ENCODE results near the gene GID8. TPM values are rescaled to one million over a fixed set of nuclear protein-coding genes. Genes with fewer than 3 reads are reported as not detected.

Gene GID8
- total and polyA plus RNA-seq, 2 of the 13 experiments (the other 11 are each of a cell fraction or from before 2014, with no cell fraction given): 39.6 to 59.8 TPM

DNA sequence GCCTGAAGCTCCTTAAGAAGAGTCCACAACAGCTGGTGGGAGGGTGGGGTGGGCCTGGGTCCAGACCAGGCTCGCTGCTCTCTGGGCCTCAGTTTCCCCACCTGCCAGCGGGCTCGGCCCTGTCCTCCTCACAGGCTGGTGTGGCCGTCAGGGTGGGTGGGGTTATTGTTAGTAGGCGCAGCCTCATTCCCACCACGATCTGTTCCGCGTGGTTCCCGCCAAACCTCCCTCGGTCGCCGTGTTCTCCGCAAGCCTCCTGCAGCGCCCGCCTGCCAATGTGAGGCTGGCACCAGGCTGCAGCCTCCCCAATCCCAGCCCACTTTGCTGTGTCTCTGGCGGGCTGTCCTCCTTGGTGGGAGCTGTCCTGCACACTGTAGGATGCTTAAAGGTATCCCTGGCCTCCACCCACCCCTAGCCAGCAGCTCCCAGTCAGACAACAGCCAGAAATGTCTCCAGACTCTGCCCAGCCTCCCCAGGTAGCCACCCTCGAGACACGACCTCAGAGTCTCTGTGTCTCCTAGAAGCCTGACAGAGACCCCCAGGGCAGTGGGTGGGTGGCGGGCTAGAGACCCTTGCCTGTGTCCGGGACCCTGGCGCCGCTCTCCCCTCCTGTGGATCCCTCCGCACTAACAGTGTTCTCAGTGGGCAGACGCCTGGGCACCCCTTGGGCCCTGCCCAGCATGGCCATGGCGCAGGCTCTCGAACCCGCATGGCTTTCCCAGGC, 29.8 kb downstream of the GID8 start (continued):
- peak; percentile 36 for TF ChIP-seq ZNF687 (CRISPR knock-in tag; IDR thresholded peaks at IDR 0.05)
- TF ChIP-seq HNRNPLL (IDR thresholded peaks at IDR 0.05; ENCODE audit: low read depth, low read length, poor library complexity, severe bottlenecking): peak; percentile 19
- peak; percentile 40; the same call in 1 of the 2 replicates for TF ChIP-seq PAF1 (CRISPR knock-in tag; IDR thresholded peaks at IDR 0.05)
- TF ChIP-seq HES4 (CRISPR knock-in tag; IDR thresholded peaks at IDR 0.05; ENCODE audit: borderline replicate concordance): no peak
- peak; percentile 83 for TF ChIP-seq RBM22 (optimal IDR thresholded peaks at IDR 0.05; ENCODE audit: low read length)

DNA sequence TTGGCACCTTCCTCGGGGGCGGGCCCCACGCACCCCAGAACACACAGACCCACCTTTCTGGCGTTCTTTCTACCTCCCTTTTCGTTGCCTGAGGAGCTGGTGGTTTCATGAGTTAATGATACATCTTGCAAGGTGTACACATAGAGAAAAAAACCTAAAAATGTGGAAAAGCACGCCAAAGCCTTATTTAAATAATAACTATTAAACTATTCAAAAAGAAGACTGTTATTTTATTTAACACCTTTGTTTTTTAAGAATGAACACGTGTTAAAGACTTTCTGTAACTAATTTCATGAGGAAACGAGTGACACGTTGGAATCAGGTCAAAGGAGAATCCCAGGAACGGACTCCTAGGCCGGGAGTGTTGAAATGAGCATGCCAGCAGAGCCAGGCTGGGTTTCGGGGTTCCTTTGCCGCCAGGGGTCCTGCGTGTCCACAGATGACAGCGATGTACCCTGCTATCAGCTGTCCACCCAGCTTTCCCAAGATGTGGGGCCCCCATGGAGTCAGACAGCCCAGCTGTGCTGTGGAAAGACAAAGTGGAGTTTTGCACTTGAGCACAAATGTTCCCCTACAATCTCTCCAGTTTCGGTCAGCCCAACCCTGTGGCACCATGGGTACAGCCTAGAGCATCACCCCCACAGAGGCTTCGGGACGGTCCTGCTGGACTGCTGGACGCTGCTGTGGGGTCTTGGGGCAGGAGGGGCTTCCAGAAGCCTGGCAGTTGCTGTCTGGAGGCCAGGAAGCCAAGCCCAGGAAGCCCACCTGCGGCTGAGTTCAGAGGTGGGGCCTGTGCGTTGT, 30.6 kb downstream of the GID8 start:
- no peaks in the 10 kb centered on the region for H3K9me3 ChIP-seq (ENCODE audit: low read length)
- no peaks in the 10 kb centered on the region for H3K79me2 ChIP-seq (ENCODE audit: insufficient read depth, low read length)
- intact Hi-C loops (cut with micrococcal nuclease; ENCODE audit: unreplicated experiment) (no loop called here), in situ Hi-C loops (cut with HindIII; ENCODE audit: extremely low pct_ligation_motif_present, low pct_unique_long_range_greater_than_20kb) (no loop called here)
- no peak overlapping the region for H2AFZ ChIP-seq (ENCODE audit: low read length)
- no TSS peak for BruUV-seq (replicated peaks)
- CTCF ChIA-PET (ENCODE audit: low intra/inter-chr PET ratio, low total read pairs): no interaction called here
- 47% methylated on average over 21 of the region's 21 CpGs for WGBS (ENCODE audit: low lambda C conversion rate)
- no peak overlapping the region for H3K4me2 ChIP-seq (ENCODE audit: low read depth, low read length)
- H3K36me3 ChIP-seq (replicated peaks in 1 of 2; ENCODE audit: control insufficient read depth in 1 of 2, insufficient read depth in 2 of 2, low read length in 2 of 2): peaks cover 31 to 32% of the 10 kb centered on the region in 2 experiments
- H3K27ac ChIP-seq (ENCODE audit: extremely low read length, insufficient read depth, low read length): peak overlapping the region; percentile 2
- FAIRE-seq (peak; percentile 71), DNase-seq (ENCODE audit: low spot score) (no peak), ATAC-seq (no peak)
- H3K4me3 ChIP-seq (replicated peaks in 1 of 3; ENCODE audit: insufficient read depth in 1 of 3, low read depth in 2 of 3, low read length in 3 of 3): no peak overlapping the region
- no peak overlapping the region for H3K9ac ChIP-seq (ENCODE audit: insufficient read depth, low read depth, low read length)
- H3K4me1 ChIP-seq (ENCODE audit: insufficient read depth, low read length): peaks cover 45% of the 10 kb centered on the region
- peaks cover 47% of the 10 kb centered on the region; the same call in 1 of the 2 replicates for H4K20me1 ChIP-seq (ENCODE audit: insufficient read depth, low read length)
- POLR2A ChIA-PET: interaction anchor here (1.0 to 2.8 kb wide), 2 partner anchors 20 to 31 kb away, joined by 3 to 20 read pairs; partner anchors contain the start of gene GID8
- H3K27me3 ChIP-seq (ENCODE audit: control insufficient read depth in 1 of 2, insufficient read depth in 2 of 2, low read length in 2 of 2): peaks cover 9 to 26% of the 10 kb centered on the region in 2 experiments; a peak in 4 of 5 replicates
- peak; percentile 100 for TF ChIP-seq AKAP8 (CRISPR knock-in tag; IDR thresholded peaks at IDR 0.05)
- peak; percentile 25; the same call in 1 of the 2 replicates for TF ChIP-seq PRDM10 (CRISPR knock-in tag; IDR thresholded peaks at IDR 0.05; ENCODE audit: low read depth)
- TF ChIP-seq ZNF547 (CRISPR knock-in tag; IDR thresholded peaks at IDR 0.05): 0 out of 2 replicates have a peak, but pooled peaks have one; percentile 39
